ENCODE results near the gene SDCBP2. TPM values are rescaled to one million over a fixed set of nuclear protein-coding genes. Genes with fewer than 3 reads are reported as not detected.

The SDCBP2 gene
- total and polyA plus RNA-seq, 2 donors from 2014 or later (not counting 2 experiments from before 2014, with no cell fraction given), result 2.9 to 6.3 TPM

Other genes starting within 250 kb of the SDCBP2 start
- 75.0 and 85.7 TPM in 2 replicates for gene PSMF1, start 210.5 kb downstream of the SDCBP2 start, total RNA-seq
- gene PSMF1, start 210.5 kb downstream of the SDCBP2 start, polyA plus RNA-seq, result 154 and 167 TPM in 2 replicates
- gene TMEM74B, start 144.2 kb downstream of the SDCBP2 start, total RNA-seq, result 0.18 TPM in 1 of 2 replicates, not detected in the other
- 0.17 and 0.22 TPM in 2 replicates for gene TMEM74B, start 144.2 kb downstream of the SDCBP2 start, polyA plus RNA-seq
- not detected in 2 replicates for gene C20orf202, start 125.7 kb downstream of the SDCBP2 start, total RNA-seq
- gene C20orf202, start 125.7 kb downstream of the SDCBP2 start, polyA plus RNA-seq, result not detected in 2 replicates
- gene RAD21L1, start 103.1 kb downstream of the SDCBP2 start, total RNA-seq, result not detected in 2 replicates
- not detected in 2 replicates for gene RAD21L1, start 103.1 kb downstream of the SDCBP2 start, polyA plus RNA-seq
- 4.9 and 6.0 TPM in 2 replicates for gene SNPH, start 62.8 kb downstream of the SDCBP2 start, total RNA-seq
- gene SNPH, start 62.8 kb downstream of the SDCBP2 start, polyA plus RNA-seq, result 2.7 and 3.0 TPM in 2 replicates
- 316 and 364 TPM in 2 replicates for gene FKBP1A, start 63.9 kb upstream of the SDCBP2 start, total RNA-seq
- gene FKBP1A, start 63.9 kb upstream of the SDCBP2 start, polyA plus RNA-seq, result 526 and 553 TPM in 2 replicates
- 50.9 and 60.8 TPM in 2 replicates for gene NSFL1C, start 137.7 kb upstream of the SDCBP2 start, total RNA-seq
- gene NSFL1C, start 137.7 kb upstream of the SDCBP2 start, polyA plus RNA-seq, result 99.6 and 109 TPM in 2 replicates
- gene SIRPB2, start 162.3 kb upstream of the SDCBP2 start, total RNA-seq, result 0.28 and 0.48 TPM in 2 replicates
- 0.31 and 0.43 TPM in 2 replicates for gene SIRPB2, start 162.3 kb upstream of the SDCBP2 start, polyA plus RNA-seq
- gene SIRPD, start 228.6 kb upstream of the SDCBP2 start, total RNA-seq, result not detected in 2 replicates
- gene SIRPD, start 228.6 kb upstream of the SDCBP2 start, polyA plus RNA-seq, result not detected in 2 replicates

Data from foreskin keratinocyte (primary cell).